Fibroblast of skin of left quadriceps (primary cell): ENCODE measurements around the gene LAMA2.

ENCODE experiments used
- DNase-seq, 2 experiments: peaks; one replicate each; pipeline ENCODE4 v3.0.0-alpha.2; 2013; ENCODE audit warnings: low read depth in 2 of 2

The LAMA2 gene

DNA sequence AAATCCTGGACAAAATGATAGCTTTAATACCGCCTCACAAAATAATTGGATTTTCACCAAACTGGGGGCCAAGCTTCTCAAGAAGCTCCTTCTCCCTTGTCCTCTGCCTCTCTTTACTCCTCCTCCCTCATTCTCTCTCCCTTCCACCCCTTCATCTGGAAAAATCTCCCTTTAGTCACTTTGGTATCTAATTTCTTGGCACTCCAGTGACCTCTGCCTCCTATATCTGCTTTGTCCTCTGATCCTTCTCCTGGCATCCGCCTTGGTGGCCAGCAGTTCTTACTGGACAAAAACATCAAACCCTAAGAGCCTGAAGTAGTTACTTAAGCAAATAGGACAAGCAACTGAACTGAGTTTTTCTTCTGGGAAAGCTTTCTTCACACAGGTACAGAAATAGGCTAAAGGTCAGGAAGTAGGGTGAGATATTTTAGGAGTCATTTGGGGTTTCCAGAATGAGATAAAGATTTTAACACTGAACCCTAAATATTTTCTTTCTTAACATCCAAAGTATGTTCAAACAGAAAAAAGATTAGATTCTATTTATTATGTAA, 606.4 kb downstream of the LAMA2 start:
- no peak for DNase-seq

GRCh38 chr6:129490521-129491255, 607.8 kb downstream of the LAMA2 start:
- peak; percentile 91 to 94 for DNase-seq

- DNase-seq: no peak
Measured at GRCh38 chr6:129491436-129491835, 608.5 kb downstream of the LAMA2 start.

GRCh38 chr6:129492260-129492659, 609.3 kb downstream of the LAMA2 start:
- DNase-seq: no peak

DNA sequence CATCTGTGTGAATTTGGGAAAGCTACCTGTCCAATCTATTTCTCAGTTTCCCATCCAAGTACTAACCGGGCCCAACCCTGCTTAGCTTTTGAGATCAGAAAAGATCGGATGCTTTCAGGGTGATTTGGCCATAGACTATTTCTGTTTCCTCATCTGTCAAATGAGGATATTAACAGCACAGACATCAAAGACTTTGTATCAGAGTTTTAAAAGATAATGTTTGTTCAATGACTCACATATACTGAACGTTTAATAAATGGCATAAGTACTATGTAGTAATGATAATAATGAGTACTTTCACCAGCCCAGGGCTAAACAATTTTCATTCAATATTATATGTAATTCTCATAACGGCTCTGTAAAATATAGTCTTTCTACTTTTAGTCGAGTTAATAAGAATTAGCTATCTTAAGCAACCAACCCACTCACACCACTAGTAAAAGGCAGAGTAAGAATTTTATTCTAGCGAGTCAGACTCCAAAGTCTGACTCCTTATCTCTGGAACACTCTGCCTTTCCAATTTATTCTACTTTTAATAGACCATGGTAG, 610.5 kb downstream of the LAMA2 start:
- DNase-seq: no peak

GRCh38 chr6:129494099-129494498, 611.2 kb downstream of the LAMA2 start:
- DNase-seq: no peak

DNA sequence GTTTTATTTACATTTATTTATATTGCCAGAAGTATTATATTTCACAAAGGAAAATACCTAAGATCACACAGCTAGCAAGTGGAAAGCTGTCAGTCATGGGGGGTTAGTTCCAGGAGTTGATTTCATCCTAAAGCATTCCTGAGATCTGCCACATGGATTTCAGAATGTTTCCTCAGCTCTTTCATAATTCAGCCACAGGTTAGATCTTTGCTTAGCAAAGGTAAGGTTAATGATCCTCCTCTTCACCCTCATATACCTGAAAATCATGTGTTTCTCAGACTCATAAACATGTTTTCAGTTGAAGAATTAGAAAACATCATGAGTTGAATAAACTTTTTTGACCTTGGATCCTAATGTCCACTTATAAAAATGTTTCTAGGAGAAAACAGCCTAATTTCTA, 611.6 kb downstream of the LAMA2 start:
- no peak for DNase-seq

GRCh38 chr6:129495652-129496051, 612.7 kb downstream of the LAMA2 start:
- DNase-seq: no peak

DNA sequence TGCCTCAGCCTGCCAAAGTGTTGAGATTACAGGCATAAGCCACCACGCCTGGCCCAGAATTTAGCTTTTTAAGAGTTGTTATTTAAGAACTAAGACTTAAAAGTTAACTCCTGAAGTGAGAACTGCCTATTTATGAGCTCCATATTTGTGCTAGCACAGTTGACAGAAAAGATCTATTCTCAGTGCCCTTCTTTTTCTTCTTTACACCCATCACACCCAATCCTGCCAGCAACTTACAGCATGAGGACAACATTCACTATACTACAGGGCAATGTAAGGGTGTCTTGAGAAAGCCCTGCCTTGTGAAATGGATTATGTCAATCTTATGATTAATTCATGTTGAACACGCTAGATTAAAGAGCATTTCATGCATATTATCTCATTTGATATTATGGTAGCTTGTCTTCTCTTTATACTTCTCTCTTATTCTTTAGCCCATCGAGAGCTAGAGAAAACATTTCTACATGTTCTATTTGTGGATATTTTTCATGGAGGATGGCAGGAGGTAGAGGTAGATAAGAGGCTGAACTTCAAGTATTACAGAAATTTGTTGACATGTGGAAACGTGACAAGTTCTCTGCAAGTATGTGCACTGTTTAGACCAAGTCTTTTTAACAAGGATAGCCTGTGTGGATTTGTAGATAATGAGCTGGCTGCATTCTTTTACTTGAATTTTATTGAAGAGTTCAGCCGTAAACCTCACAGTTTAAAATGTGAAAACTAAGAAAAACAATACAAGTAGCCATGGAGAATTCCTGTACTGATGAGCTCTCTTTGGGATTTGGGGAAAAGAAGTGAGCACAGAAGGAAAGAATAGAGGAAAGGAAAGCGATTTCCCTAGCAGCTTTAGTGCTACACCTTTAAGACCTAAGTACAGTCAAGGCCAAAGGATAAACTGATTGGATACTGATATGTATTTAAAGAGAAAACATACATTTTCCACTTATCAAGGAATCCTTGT, 614.8 kb downstream of the LAMA2 start:
- DNase-seq: no peak

DNA sequence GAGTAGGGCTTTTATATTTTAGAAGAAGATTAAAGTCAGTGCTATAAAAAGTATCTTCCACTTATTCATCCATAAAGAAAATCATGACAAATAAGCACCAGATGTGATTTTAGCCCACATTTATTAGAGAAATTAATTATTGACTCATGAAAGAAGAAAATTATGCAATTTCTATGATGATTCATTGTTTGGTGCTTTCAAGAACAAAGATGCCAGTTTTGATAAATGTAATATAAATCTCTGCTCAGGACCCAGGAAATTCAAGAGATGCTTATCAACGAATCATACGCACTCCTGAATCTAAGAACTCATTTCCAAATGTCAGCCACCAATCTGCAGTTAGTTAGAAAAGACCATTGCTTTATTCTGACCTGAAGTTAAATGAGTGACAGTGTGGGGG, 615.6 kb downstream of the LAMA2 start:
- peak in 1 of 2 experiments; percentile 46 for DNase-seq

DNA sequence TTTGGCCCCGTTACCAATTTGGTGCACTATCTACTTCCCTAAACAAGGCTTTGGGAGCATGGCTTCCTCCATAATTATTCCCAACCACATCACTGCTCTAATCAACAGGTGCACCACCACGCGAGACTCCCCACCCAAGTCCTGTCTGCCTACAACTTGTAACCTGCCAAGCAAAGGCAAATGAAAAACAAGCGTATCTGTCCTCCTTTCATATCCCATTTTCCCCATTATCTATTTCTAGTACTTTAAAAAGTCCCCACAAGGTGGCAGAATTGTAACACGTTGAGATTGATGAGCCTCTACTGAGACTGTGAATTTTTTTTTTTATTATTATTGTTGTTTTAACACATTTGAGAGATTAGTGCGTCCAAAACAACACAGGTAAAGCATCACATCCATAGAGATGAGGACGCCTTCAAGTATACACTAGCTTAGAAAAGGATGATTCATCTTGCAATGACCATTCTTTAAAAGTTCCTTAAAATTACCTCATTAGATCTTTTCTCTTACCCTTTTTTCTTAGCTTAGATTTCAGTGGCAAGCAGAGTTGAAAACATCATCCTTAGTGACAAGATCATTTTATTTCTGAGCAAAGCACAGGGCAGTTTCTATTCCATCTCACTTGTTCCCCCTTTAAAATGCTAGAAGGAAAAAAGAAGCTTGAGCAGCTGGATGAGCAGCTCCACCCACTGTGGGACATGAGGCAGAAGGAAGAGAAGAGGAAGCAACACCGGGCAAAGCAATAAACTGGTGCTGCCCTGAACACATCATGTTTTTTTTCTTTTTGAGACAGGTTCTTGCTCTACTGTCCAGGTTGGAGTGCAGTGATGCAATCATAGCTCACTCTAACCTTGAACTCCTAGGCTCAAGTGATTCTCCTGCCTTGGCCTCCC, 616.3 kb downstream of the LAMA2 start:
- peak; percentile 53 to 56 for DNase-seq

DNA sequence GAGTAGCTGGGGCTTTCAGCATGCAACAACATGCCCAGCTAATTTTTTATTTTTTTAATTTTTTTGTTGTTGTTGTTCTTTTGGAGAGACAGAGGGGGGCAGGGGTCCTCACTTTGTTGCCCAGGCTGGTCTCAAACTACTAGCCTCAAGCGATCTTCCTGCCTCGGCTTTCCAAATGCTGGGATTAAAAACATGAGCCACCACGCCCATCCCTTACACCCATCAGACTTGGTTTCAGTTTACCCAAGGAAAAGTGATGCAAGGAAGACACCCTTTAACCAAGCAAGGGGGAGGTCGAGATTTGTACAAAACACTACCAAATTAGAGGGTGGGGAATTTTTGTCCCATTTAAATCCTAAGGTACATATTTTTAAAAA, 616.9 kb downstream of the LAMA2 start:
- no peak for DNase-seq

- DNase-seq: peak; percentile 90 to 91
Measured at GRCh38 chr6:129500958-129501739, 618.2 kb downstream of the LAMA2 start.

GRCh38 chr6:129501740-129502660, 619.1 kb downstream of the LAMA2 start:
- DNase-seq: no peak

GRCh38 chr6:129504456-129504855, 621.5 kb downstream of the LAMA2 start:
- DNase-seq: no peak

- DNase-seq: no peak
Measured at GRCh38 chr6:129507059-129507807, 624.3 kb downstream of the LAMA2 start.

GRCh38 chr6:129507846-129508245, 624.9 kb downstream of the LAMA2 start:
- DNase-seq: no peak

DNA sequence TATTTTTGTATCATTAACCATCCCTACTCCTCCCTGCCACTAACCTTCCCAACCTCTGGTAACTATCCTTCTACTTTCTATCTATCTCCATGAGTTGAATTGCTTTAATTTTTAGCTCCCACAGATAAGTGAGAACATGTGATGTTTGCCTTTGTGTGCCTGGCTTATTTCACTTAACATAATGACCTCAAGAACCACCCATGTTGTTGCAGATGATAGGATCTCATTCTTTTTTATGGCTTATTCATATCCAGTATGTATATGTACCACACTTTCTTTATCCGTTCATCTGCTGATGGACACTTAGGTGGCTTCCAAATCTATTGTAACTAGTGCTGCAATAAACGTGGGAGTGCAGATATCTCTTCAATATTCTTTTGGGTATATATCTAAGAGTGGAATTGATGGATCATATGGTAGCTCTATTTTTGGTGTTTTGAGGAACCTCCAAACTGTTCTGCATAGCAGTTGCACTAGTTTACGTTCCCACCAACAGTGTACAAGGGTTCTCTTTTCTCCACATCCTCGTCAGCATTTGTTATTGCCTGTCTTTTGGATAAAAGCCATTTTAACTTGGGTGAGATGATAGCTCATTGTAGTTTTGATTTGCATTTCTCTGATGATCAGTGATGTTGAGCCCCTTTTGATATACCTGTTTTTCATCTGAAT, 625.7 kb downstream of the LAMA2 start:
- no peak for DNase-seq
